HepG2 (cell line): ENCODE measurements around the gene PPP4R2. TPM values are rescaled to one million over a fixed set of nuclear protein-coding genes. Genes with fewer than 3 reads are reported as not detected.

Experiments used
- ATF6 ChIP-seq: sonication (generic); formaldehyde crosslinking; conservative IDR thresholded peaks from 2 replicates; pipeline ENCODE4 v1.4.0; 2020; ENCODE audit warnings: missing genetic modification reagents
- EHMT2 ChIP-seq: fragments of 200-600 bp; sonication (generic); IDR thresholded peaks from 2 replicates; pipeline ENCODE4 v1.7.0; 2017; ENCODE audit warnings: antibody characterized with exemption, low read depth, low read length, borderline replicate concordance
- MAFG ChIP-seq: sonication (generic); formaldehyde crosslinking; IDR thresholded peaks from 2 replicates; pipeline ENCODE4 v1.5.1; 2020; ENCODE audit warnings: mild to moderate bottlenecking, missing genetic modification reagents
- MAZ ChIP-seq, 2 experiments: sonication (generic) in 1 of 2; formaldehyde crosslinking in 1 of 2; IDR thresholded peaks; 2 replicates each; pipeline versions ENCODE4 v1.5.0 to v1.6.1; 2012 to 2020; ENCODE audit warnings: low read depth in 2 of 2, mild to moderate bottlenecking in 2 of 2, borderline replicate concordance in 1 of 2, improper control_type of control experiment in 1 of 2, low read length in 1 of 2, missing genetic modification reagents in 1 of 2, moderate library complexity in 1 of 2
- SNAPC4 ChIP-seq: sonication (generic); formaldehyde crosslinking; IDR thresholded peaks from 2 replicates; pipeline ENCODE4 v1.4.0; 2020; ENCODE audit warnings: mild to moderate bottlenecking, missing genetic modification reagents
- SRF ChIP-seq: IDR thresholded peaks from 2 replicates; pipeline ENCODE4 v1.6.1; 2011; ENCODE audit warnings: mild to moderate bottlenecking, low read depth, low read length, moderate library complexity
- TBL1XR1 ChIP-seq: fragments of 150-350 bp; IDR thresholded peaks from 2 replicates; pipeline ENCODE4 v1.6.1; 2014; ENCODE audit warnings: borderline replicate concordance, low read length; ENCODE audit not compliant: partially characterized antibody
- ZBTB25 ChIP-seq: IDR thresholded peaks from 2 replicates; pipeline ENCODE4 v1.6.1; 2018; ENCODE audit warnings: missing genetic modification reagents
- ZBTB7B ChIP-seq: sonication (generic); formaldehyde crosslinking; IDR thresholded peaks from 2 replicates; pipeline ENCODE4 v1.4.0; 2020; ENCODE audit warnings: missing genetic modification reagents
- ZFP37 ChIP-seq: sonication (generic); formaldehyde crosslinking; IDR thresholded peaks from 2 replicates; pipeline ENCODE4 v1.4.0; 2020; ENCODE audit warnings: missing genetic modification reagents, borderline replicate concordance
- ZNF264 ChIP-seq: sonication (generic); formaldehyde crosslinking; IDR thresholded peaks from 2 replicates; pipeline ENCODE4 v1.4.0; 2020; ENCODE audit warnings: missing genetic modification reagents
- ZNF280D ChIP-seq: sonication (generic); formaldehyde crosslinking; IDR thresholded peaks from 2 replicates; pipeline ENCODE4 v1.5.1; 2020; ENCODE audit warnings: mild to moderate bottlenecking, missing genetic modification reagents
- polyA plus RNA-seq, 8 experiments: library from polyadenylated mRNA; depleted of rRNA in 3 of 8; stranded (reverse) in 7 of 8; unstranded in 1 of 8; fragments of >200 nt; fragmentation: Illumina TruSeq in 4 of 8; extraction: Trizol in 4 of 8; gene quantifications; 2 replicates each; pipeline versions ENCODE4 v1.2.1 to v1.2.3, GENCODE V29; 2011 to 2016; ENCODE audit warnings: low read depth in 4 of 8, missing spikeins in 1 of 8, mixed read lengths in 1 of 8; ENCODE audit not compliant: insufficient read depth in 1 of 8
- total RNA-seq, 5 experiments: library from RNA; depleted of rRNA; stranded (reverse); fragments of >200 nt; fragmentation: Illumina TruSeq; extraction: Trizol; gene quantifications; 2 replicates each; pipeline ENCODE4 v1.2.3, GENCODE V29; 2016; ENCODE audit warnings: low read depth in 1 of 5
- TF ChIP-seq, protein P1 (sequence below): sonication (generic); formaldehyde crosslinking; IDR thresholded peaks from 2 replicates; pipeline ENCODE4 v1.4.0; 2020; ENCODE audit warnings: missing genetic modification reagents
- TF ChIP-seq, protein P2 (sequence below): sonication (generic); formaldehyde crosslinking; IDR thresholded peaks from 2 replicates; pipeline ENCODE4 v1.4.0; 2020; ENCODE audit warnings: low read depth, mild to moderate bottlenecking, missing genetic modification reagents

The PPP4R2 gene
- total and polyA plus RNA-seq, 2 of the 13 experiments (the other 11 are each of a cell fraction or from before 2014, with no cell fraction given): 22.3 to 161 TPM

DNA sequence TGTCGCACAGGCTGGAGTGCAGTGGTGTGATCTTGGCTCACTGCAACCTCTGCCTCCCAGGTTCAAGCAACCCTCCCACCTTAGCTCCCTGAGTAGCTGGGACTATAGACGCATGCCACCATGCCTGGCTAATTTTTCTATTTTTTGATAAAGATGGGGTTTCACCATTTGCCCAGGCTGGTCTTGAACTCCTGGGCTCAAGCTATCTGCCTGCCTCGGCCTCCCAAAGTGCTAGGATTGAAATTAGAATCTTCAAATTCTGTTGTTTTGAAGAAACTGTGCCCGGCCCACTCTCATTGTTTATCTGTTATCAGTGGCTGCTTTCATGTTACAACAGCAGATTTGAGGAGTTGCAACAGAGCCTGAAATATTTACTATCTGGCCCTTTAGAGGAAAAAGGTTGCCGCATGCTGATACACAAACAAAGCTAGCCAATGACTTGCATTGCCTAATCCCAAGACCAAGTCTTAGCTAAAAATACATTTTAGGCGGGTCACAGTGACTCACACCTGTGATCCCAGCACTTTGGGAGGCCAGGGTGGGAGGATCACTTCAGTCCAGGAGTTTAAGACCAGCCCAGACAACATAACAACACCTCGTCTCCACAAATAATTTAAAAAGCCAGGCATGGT, 43.2 kb upstream of the PPP4R2 start (continued):
- TF ChIP-seq TBL1XR1 (no peak), ZNF264 (CRISPR knock-in tag) (no peak), ZNF280D (CRISPR knock-in tag) (peak; percentile 92), ZBTB25 (CRISPR knock-in tag) (peak; percentile 60; the same call in 1 of the 2 replicates), MAFG (CRISPR knock-in tag) (no peak), SRF (no peak), SNAPC4 (CRISPR knock-in tag) (no peak), ZFP37 (CRISPR knock-in tag) (no peak), ATF6 (CRISPR knock-in tag) (no peak), ZBTB7B (0 out of 2 replicates have a peak, but pooled peaks have one; percentile 35), MAZ (IDR thresholded peaks at IDR 0.05; ENCODE audit: borderline replicate concordance, low read depth, low read length) (no peak), MAZ (CRISPR knock-in tag; IDR thresholded peaks at IDR 0.05; ENCODE audit: low read depth) (0 out of 2 replicates have a peak, but pooled peaks have one; percentile 32), EHMT2 (peak; percentile 46; the same call in 1 of the 2 replicates)
- TF ChIP-seq, protein P1, sequence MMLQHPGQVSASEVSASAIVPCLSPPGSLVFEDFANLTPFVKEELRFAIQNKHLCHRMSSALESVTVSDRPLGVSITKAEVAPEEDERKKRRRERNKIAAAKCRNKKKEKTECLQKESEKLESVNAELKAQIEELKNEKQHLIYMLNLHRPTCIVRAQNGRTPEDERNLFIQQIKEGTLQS (CRISPR knock-in tag): peak; percentile 68; the same call in 1 of the 2 replicates
- TF ChIP-seq, protein P2, sequence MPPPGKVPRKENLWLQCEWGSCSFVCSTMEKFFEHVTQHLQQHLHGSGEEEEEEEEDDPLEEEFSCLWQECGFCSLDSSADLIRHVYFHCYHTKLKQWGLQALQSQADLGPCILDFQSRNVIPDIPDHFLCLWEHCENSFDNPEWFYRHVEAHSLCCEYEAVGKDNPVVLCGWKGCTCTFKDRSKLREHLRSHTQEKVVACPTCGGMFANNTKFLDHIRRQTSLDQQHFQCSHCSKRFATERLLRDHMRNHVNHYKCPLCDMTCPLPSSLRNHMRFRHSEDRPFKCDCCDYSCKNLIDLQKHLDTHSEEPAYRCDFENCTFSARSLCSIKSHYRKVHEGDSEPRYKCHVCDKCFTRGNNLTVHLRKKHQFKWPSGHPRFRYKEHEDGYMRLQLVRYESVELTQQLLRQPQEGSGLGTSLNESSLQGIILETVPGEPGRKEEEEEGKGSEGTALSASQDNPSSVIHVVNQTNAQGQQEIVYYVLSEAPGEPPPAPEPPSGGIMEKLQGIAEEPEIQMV: no peak
